Measurements from ENCODE around the gene ZNF322. TPM values are rescaled to one million over a fixed set of nuclear protein-coding genes. Genes with fewer than 3 reads are reported as not detected.

The ZNF322 gene
- total RNA-seq, 2 experiments from 2014 or later = 12.0 to 13.7 TPM

DNA sequence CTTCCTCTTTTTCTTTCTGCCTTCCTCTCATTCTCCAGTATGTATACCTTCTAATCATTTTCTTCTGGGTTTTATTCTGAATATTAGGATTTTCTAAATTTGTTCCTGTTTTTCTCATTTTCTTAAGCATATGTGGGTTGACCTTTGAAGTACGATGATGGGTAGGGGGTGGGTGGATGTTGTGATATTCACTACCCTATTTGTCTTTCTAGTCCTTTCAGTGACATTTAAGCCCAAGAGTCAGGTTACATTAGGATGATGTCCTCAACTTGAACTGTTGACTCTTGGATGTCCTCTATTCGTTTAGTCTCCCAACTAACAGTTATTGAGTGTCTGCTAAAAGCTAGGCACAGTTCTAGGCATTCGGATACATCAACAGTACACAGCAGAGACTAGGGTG is 55.5 kb downstream of the ZNF322 start:
- no peak overlapping the region for H3K4me3 Mint-ChIP-seq
- DNase-seq (no peak), ATAC-seq (no peak)
- CTCF ChIA-PET = no interaction called here
- H3K27me3 Mint-ChIP-seq = no peaks in the 10 kb centered on the region
- H3K9me3 Mint-ChIP-seq (ENCODE audit: low read depth) = no peaks in the 10 kb centered on the region
- peaks cover 12% of the 10 kb centered on the region for H3K36me3 Mint-ChIP-seq
- no peak overlapping the region for H3K27ac Mint-ChIP-seq
- H3K4me1 Mint-ChIP-seq = peaks cover 20% of the 10 kb centered on the region

DNA sequence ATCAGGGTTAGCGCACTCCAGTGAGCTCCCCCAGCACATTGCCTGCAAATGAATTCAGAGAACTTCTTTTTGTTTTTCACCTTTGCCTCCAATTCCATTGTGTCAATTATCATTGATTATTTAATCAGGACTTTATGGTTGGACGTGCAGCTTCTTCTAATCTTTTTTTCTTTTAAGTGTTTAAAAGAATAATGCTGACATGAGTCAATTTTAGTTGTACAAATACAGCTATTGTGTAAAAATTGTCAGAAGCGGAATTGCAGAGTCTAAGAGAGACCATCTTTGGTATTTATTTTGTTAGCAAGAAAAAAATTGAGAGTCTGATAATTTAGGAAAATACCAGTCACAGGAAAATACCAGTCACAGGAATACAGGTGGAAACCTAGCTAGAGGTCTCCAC is 57.3 kb downstream of the ZNF322 start:
- Mint-ChIP-seq H3K36me3 (peaks cover 22% of the 10 kb centered on the region), H3K4me1 (peaks cover 27% of the 10 kb centered on the region), H3K27ac (no peak overlapping the region), H3K9me3 (ENCODE audit: low read depth) (no peaks in the 10 kb centered on the region), H3K27me3 (no peaks in the 10 kb centered on the region), H3K4me3 (no peak overlapping the region)
- CTCF ChIA-PET = no interaction called here
- DNase-seq = no peak
- no peak for ATAC-seq

DNA sequence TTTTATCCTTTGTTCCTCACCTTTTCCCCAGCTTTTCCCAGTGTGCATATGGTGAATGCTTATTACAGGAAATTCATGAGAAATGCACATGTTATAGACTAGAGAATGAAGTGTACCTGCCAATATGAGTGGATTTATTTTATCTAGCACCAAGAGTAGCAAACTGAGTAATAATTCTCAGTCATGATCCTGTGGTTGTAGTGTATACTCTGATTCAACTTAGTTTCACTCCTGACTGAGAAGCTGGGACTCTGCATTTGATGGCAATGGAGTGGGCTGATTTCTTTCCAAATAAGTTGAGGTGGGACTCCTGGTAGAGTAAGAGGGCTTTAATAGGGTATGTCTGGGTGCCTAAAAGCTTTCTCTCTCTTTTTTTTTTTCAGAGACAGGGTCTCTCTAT is 58.8 kb downstream of the ZNF322 start:
- peaks cover 22% of the 10 kb centered on the region for H3K36me3 Mint-ChIP-seq
- CTCF ChIA-PET = interaction anchor here (1.2 kb wide), 1 partner anchor 28 kb away, joined by 5 read pairs; no protein-coding TSS in a partner anchor
- no peaks in the 10 kb centered on the region for H3K9me3 Mint-ChIP-seq (ENCODE audit: low read depth)
- ATAC-seq (no peak), DNase-seq (no peak)
- no peaks in the 10 kb centered on the region for H3K27me3 Mint-ChIP-seq
- peaks cover 26% of the 10 kb centered on the region for H3K4me1 Mint-ChIP-seq
- no peak overlapping the region for H3K27ac Mint-ChIP-seq
- H3K4me3 Mint-ChIP-seq = no peak overlapping the region

DNA sequence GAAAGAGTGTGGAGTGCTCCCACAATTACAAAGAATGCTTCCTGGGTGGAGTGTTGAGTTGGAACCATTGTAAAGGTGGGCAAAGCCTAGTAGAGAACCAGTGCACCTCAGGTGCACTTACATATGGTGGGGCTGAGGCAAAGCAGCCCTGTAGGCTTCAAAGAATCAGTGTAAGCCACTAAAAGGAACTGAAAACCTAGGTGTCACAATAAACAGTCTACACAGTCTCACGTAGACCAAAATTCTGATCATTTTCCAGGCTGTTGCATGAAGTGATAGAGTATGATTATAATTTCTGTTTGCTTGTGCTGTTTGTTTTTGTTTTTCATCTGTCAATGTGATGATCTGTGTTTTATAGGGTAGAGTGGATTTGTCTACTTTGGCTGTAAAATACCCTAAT is 60.0 kb downstream of the ZNF322 start:
- DNase-seq (no peak), ATAC-seq (no peak)
- H3K27ac Mint-ChIP-seq = peak overlapping the region; percentile 33
- H3K27me3 Mint-ChIP-seq = peaks cover 3% of the 10 kb centered on the region
- CTCF ChIA-PET = interaction anchor here (1.2 kb wide), 1 partner anchor 27 kb away, joined by 5 read pairs; no protein-coding TSS in a partner anchor
- H3K9me3 Mint-ChIP-seq (ENCODE audit: low read depth) = no peaks in the 10 kb centered on the region
- H3K36me3 Mint-ChIP-seq = peaks cover 22% of the 10 kb centered on the region
- peaks cover 30% of the 10 kb centered on the region for H3K4me1 Mint-ChIP-seq
- no peak overlapping the region for H3K4me3 Mint-ChIP-seq

DNA sequence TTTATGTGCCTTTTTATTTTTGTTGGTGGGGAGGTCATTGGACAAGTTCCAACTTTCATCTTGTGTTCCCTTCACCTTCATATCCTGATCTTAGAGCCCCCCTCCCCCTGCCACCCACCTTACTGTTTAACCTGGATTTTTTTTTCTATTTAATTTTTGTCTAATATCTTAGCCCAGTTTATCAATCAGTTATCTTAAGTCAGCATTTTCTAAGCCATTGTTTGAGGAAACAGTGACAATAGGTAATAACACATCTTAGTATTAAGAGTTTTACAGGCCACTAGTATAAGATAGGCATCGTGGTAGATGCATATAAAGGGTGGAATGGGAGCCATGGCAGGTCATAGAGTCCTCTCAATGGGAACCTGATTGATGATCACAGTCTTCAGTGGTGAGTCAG is 60.4 kb downstream of the ZNF322 start:
- ATAC-seq = no peak
- Mint-ChIP-seq H3K36me3 (peaks cover 22% of the 10 kb centered on the region), H3K27me3 (peaks cover 7% of the 10 kb centered on the region), H3K4me1 (peaks cover 34% of the 10 kb centered on the region), H3K4me3 (peak overlapping the region; percentile 18), H3K27ac (peak overlapping the region; percentile 33), H3K9me3 (ENCODE audit: low read depth) (no peaks in the 10 kb centered on the region)
- CTCF ChIA-PET = no interaction called here
- DNase-seq = no peak

DNA sequence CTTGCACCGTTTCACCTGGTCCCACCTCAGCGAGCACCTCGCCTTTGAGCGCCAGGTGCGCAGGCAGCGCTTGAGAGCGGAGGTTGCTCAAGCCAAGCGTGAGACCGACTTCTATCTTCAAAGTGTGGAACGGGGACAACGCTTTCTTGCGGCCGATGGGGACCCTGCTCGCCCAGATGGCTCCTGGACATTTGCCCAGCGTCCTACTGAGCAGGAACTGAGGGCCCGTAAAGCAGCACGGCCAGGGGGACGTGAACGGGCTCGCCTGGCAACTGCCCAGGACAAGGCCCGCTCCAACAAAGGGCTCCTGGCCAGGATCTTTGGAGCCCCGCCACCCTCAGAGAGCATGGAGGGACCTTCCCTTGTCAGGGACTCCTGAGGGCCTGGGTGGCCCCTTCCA is 61.3 kb downstream of the ZNF322 start:
- DNase-seq (no peak), ATAC-seq (no peak)
- Mint-ChIP-seq H3K36me3 (peaks cover 22% of the 10 kb centered on the region), H3K27me3 (peaks cover 15% of the 10 kb centered on the region), H3K9me3 (ENCODE audit: low read depth) (no peaks in the 10 kb centered on the region), H3K4me3 (no peak overlapping the region), H3K4me1 (peaks cover 37% of the 10 kb centered on the region), H3K27ac (peak overlapping the region; percentile 66)
- CTCF ChIA-PET = no interaction called here

DNA sequence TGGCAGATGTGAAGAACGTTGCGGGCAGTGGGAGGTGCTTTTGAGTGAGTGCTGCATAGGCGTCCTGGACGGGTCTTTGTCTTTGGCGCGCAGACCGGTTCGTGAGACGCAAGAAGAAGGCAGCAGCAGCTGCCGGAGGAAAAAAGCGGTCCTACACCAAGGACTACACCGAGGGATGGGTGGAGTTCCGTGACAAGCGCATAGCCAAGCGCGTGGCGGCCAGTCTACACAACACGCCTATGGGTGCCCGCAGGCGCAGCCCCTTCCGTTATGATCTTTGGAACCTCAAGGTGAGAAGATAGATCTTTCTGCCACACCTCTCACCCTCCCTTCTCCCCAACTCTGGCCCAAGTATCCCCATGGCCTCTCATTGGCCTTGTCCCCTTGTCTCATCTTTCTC is 61.7 kb downstream of the ZNF322 start:
- peak overlapping the region; percentile 66 for H3K27ac Mint-ChIP-seq
- H3K27me3 Mint-ChIP-seq = peaks cover 18% of the 10 kb centered on the region
- H3K36me3 Mint-ChIP-seq = peaks cover 22% of the 10 kb centered on the region
- no peaks in the 10 kb centered on the region for H3K9me3 Mint-ChIP-seq (ENCODE audit: low read depth)
- no peak overlapping the region for H3K4me3 Mint-ChIP-seq
- H3K4me1 Mint-ChIP-seq = peaks cover 38% of the 10 kb centered on the region
- no peak for DNase-seq
- CTCF ChIA-PET = no interaction called here
- no peak for ATAC-seq

DNA sequence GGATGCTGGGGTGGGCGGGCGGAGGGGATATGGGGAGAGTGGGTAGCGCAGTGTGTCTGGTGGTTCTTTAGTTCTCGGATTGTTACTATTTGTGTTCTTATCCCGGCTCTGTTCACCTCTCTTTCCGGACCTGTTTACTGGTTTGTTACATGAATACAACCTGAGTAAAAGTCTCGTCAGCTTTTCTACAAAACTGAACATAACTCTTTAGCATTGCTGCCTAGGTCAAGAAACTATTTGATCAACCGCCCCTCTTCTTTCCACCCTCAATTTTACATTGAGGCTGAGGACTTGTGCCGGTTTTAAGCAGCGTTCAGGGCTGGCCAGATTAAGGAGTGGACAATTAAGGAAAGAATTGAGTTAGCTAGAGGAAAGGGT is 62.2 kb downstream of the ZNF322 start:
- Mint-ChIP-seq H3K36me3 (peaks cover 22% of the 10 kb centered on the region), H3K27me3 (peaks cover 22% of the 10 kb centered on the region), H3K27ac (no peak overlapping the region), H3K4me1 (peaks cover 38% of the 10 kb centered on the region), H3K4me3 (no peak overlapping the region), H3K9me3 (ENCODE audit: low read depth) (no peaks in the 10 kb centered on the region)
- DNase-seq (no peak), ATAC-seq (no peak)
- CTCF ChIA-PET = no interaction called here

DNA sequence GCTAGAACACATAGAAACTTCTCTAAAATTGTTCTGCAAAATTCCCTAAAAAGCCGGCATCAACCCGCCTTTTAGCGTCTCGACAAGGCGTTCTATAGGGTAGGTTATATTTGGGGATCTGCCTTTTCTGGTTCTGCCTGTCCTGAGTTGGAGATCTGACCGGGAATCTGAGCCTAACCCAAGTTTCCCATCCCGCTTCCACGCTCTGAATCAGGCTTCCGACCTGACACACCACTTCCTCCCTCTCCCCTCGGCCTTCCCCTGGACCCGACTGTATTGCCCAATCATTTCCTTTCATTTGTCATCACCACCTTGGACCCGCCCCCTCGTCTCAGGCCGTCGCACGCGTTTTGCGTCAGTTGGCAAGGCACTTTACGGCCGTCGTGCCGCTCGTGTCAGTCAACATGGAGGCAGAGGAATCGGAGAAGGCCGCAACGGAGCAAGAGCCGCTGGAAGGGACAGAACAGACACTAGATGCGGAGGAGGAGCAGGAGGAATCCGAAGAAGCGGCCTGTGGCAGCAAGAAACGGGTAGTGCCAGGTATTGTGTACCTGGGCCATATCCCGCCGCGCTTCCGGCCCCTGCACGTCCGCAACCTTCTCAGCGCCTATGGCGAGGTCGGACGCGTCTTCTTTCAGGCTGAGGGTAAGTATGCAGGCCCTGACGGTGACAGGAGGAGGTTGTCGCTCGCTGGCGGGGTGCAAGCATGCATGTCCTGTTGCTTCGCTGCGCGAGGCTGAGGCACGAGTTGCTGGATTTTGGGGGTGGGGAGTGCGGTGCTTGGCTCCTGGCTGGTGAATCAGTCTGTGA is 62.8 kb downstream of the ZNF322 start, which contains the start of gene ABT1:
Gene ABT1, plus strand, starts transcription at position 375 of the 810 bp plus-strand sequence. Its CDS starts 30 bp downstream, at position 405.
- Mint-ChIP-seq H3K27me3 (peaks cover 28% of the 10 kb centered on the region), H3K4me1 (peaks cover 38% of the 10 kb centered on the region), H3K4me3 (no peak within 1 kb of the TSS), H3K36me3 (peaks cover 22% of the 10 kb centered on the region), H3K27ac (no peak within 1 kb of the TSS), H3K9me3 (ENCODE audit: low read depth) (no peaks in the 10 kb centered on the region)
- DNase-seq (peak; percentile 98), ATAC-seq (peak; percentile 89)
- CTCF ChIA-PET = interaction anchor here (0.8 to 8.4 kb wide), 15 partner anchors 18 to 530 kb away, joined by 3 to 136 read pairs (median 7); partner anchors contain the start of gene HMGN4

DNA sequence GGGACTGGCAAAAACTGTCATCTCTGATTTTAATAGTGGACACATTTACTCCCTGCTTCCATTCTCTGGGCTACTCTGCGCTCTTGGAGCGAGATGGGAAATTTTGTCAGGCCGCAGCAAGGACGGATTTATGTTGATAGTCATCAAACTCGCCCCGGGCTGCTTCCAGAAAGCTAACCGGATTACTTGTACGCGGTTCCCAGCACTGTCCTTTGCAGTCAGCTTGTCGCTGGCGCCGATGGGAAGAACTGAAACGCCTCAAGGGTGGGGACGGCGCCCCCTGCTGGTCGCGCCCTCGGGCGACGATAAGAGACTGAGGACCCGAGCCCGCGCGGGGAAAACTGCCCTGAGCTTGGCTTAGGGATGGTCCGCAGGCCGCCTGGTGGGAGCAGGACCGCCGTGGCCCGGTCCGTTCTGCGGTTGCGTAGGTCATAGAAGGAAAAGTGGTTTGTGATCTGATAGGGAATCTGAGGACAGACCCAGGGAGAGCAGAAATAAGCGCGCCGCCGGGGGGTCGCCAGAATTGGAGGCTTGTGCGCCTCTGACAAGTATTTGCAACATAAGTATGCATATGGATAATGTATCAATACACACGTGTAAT is 63.8 kb downstream of the ZNF322 start:
- H3K9me3 Mint-ChIP-seq (ENCODE audit: low read depth) = no peaks in the 10 kb centered on the region
- H3K27ac Mint-ChIP-seq = no peak overlapping the region
- peaks cover 38% of the 10 kb centered on the region for H3K4me1 Mint-ChIP-seq
- peaks cover 21% of the 10 kb centered on the region for H3K36me3 Mint-ChIP-seq
- peaks cover 37% of the 10 kb centered on the region for H3K27me3 Mint-ChIP-seq
- H3K4me3 Mint-ChIP-seq = no peak overlapping the region
- ATAC-seq = peak; percentile 73
- CTCF ChIA-PET = interaction anchor here (0.5 to 8.4 kb wide), 36 partner anchors 12 to 560 kb away, joined by 3 to 136 read pairs (median 4); partner anchors contain the start of gene HMGN4
- peak; percentile 90 for DNase-seq

DNA sequence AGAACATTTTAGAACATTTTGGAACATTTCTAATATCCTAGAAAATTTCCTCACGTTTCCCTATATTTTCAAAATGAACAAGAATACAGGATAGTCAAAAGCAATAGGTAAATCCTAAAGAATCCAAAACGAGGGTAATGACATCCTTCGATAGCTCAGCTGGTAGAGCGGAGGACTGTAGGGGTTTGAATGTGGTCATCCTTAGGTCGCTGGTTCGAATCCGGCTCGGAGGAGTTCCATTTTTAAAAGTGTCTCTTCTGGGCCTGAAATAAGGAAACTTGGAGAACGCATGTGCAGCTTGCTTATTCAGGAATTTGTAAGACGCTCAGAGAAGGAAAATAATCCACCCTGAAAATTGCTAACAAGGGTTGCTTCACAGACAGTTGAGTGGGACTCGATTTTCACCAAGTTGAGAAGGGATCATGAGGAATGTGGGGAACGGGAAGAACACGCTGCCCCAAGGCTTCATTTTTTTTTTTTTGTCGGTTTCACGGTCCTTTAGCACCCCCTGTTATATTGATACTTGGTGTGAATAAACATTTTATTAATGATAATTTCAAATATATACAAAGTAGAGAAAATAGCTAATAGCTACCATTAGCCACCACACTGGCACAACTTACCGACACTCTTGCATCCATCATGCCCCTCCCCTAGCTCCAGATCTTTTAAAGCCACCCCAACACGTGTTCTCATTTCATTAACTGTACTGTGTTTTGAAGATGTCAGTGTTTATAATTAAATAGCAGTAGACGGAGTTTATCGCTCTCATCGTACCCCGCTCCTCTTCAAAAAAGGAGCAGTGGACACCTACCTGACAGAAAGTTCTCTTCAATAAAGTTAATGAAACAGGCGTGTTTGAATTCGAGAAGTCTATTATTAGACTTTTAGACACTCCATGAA is 64.6 kb downstream of the ZNF322 start:
- peak; percentile 53 for DNase-seq
- Mint-ChIP-seq H3K4me3 (peak overlapping the region; percentile 40), H3K36me3 (peaks cover 19% of the 10 kb centered on the region), H3K27ac (no peak overlapping the region), H3K4me1 (peaks cover 38% of the 10 kb centered on the region), H3K9me3 (ENCODE audit: low read depth) (no peaks in the 10 kb centered on the region), H3K27me3 (peaks cover 43% of the 10 kb centered on the region)
- no peak for ATAC-seq
- CTCF ChIA-PET = interaction anchor here (0.5 to 8.4 kb wide), 34 partner anchors 11 to 560 kb away, joined by 3 to 136 read pairs (median 4); partner anchors contain the start of gene HMGN4

DNA sequence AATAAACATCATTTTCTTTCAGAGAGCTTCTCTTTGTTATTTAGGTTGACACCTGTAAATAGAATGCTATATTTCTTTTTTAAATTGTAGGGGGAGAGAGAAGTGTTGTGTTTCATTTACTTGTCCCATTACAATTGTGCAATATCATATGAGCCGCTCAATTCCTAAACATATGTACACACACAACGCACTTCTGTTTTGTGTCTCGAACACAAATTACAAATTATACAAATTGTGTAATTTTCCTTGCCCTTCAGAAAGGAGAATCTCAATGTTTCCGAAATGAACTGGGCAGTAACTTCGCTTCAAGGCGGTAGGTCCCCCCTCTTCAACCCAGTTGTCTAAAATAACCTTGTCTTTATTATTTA is 65.4 kb downstream of the ZNF322 start:
- Mint-ChIP-seq H3K27ac (no peak overlapping the region), H3K4me3 (no peak overlapping the region), H3K9me3 (ENCODE audit: low read depth) (no peaks in the 10 kb centered on the region), H3K36me3 (peaks cover 11% of the 10 kb centered on the region), H3K4me1 (peaks cover 30% of the 10 kb centered on the region), H3K27me3 (peaks cover 47% of the 10 kb centered on the region)
- CTCF ChIA-PET = interaction anchor here (0.8 to 8.4 kb wide), 6 partner anchors 20 to 271 kb away, joined by 3 to 136 read pairs (median 8); no protein-coding TSS in a partner anchor
- ATAC-seq = no peak
- DNase-seq = no peak
